GM12878 (cell line): ENCODE data around the gene MBD3. TPM values are rescaled to one million over a fixed set of nuclear protein-coding genes. Genes with fewer than 3 reads are reported as not detected.

ENCODE experiments used
- ATAC-seq: fragments of 200-7000 bp; cut with Tn5 transposase; 3 replicates; pipeline ENCODE4 v1.9.1; 2020; ENCODE audit warnings: mild to moderate bottlenecking, moderate library complexity
- BruUV-seq: library from RNA; stranded (reverse); fragments of 400-500 nt; replicated peaks from 2 replicates; lab custom pipeline; 2021; lab: Mats Ljungman, UMichigan
- CTCF ChIA-PET: fragments of 300-600 bp; sonication (Branson Sonifier 250); formaldehyde crosslinking; extraction: SDS; loops from one replicate; lab custom pipeline; 2021; ENCODE audit warnings: inconsistent platforms; lab: Yijun Ruan, JAX
- POLR2A ChIA-PET: fragments of 350-600 bp; formaldehyde crosslinking; extraction: SDS; loops from one replicate; lab custom pipeline; 2021; ENCODE audit warnings: inconsistent platforms; lab: Charles Lee
- RAD21 ChIA-PET: fragments of 300-600 bp; sonication (Branson Sonifier 250); formaldehyde crosslinking; loops from one replicate; lab custom pipeline; 2023; ENCODE audit warnings: antibody characterized with exemption; ENCODE audit not compliant: unreplicated experiment; lab: Charles Lee
- SMC1A ChIA-PET: fragments of 300-600 bp; sonication (Branson Sonifier 250); formaldehyde crosslinking; loops from one replicate; lab custom pipeline; 2023; ENCODE audit not compliant: unreplicated experiment, uncharacterized antibody; lab: Charles Lee
- DNase-seq: peaks from one replicate; pipeline ENCODE4 v3.0.0-alpha.2; 2011; ENCODE audit warnings: low read depth, low spot score
- FAIRE-seq: peaks from 3 replicates; lab custom pipeline; 2011; peaks lifted over from hg19 to GRCh38; lab: Jason Lieb, UNC
- H2AFZ ChIP-seq: 2 replicates; pipeline ENCODE4 v1.6.0; 2011; ENCODE audit warnings: low read depth, low read length, control low read depth; ENCODE audit not compliant: control insufficient read depth
- H3K27ac ChIP-seq: 2 replicates; pipeline ENCODE4 v1.5.1; 2011; ENCODE audit warnings: control low read depth; ENCODE audit not compliant: control insufficient read depth, insufficient read depth
- H3K27me3 ChIP-seq, 2 experiments: replicated peaks in 1 of 2; 2 replicates each; pipeline versions ENCODE4 v1.6.0 to v1.6.1; 2011; ENCODE audit warnings: low read length in 1 of 2; ENCODE audit not compliant: control insufficient read depth in 2 of 2, insufficient read depth in 2 of 2
- H3K36me3 ChIP-seq, 2 experiments: 2 replicates each; pipeline ENCODE4 v1.5.1; 2011; ENCODE audit warnings: low read length in 1 of 2; ENCODE audit not compliant: control insufficient read depth in 2 of 2, insufficient read depth in 2 of 2
- H3K4me1 ChIP-seq: 2 replicates; pipeline ENCODE4 v1.6.1; 2011; ENCODE audit warnings: mild to moderate bottlenecking, low read length, moderate library complexity, mixed read lengths; ENCODE audit not compliant: control insufficient read depth, insufficient read depth
- H3K4me2 ChIP-seq: 2 replicates; pipeline ENCODE4 v1.6.0; 2011; ENCODE audit warnings: control low read depth; ENCODE audit not compliant: control insufficient read depth, insufficient read depth
- H3K4me3 ChIP-seq: fragments of 200-600 bp; sonication (generic); 2 replicates; pipeline ENCODE4 v1.5.1; 2016
- H3K79me2 ChIP-seq: 2 replicates; pipeline ENCODE4 v1.6.0; 2011; ENCODE audit warnings: low read length; ENCODE audit not compliant: control insufficient read depth, insufficient read depth
- H3K9ac ChIP-seq: 2 replicates; pipeline ENCODE4 v1.8.0; 2011; ENCODE audit warnings: low read length, control low read depth, mixed read lengths; ENCODE audit not compliant: control insufficient read depth, insufficient read depth
- H3K9me3 ChIP-seq: replicated peaks from 3 replicates; pipeline ENCODE4 v1.5.1; 2011; ENCODE audit warnings: mild to moderate bottlenecking, low read length; ENCODE audit not compliant: control insufficient read depth, insufficient read depth
- H4K20me1 ChIP-seq: 2 replicates; pipeline ENCODE4 v1.6.0; 2011; ENCODE audit not compliant: control insufficient read depth, insufficient read depth
- EED ChIP-seq: sonication (generic); IDR thresholded peaks from 2 replicates; pipeline ENCODE4 v1.6.1; 2016; ENCODE audit warnings: antibody characterized with exemption, low read depth
- IKZF2 ChIP-seq, 2 experiments: fragments of 450-650 bp; IDR thresholded peaks; 2 replicates each; pipeline ENCODE4 v1.6.1; 2017; ENCODE audit warnings: mild to moderate bottlenecking in 2 of 2, moderate library complexity in 2 of 2
- NR2C1 ChIP-seq: fragments of 450-650 bp; IDR thresholded peaks from 2 replicates; pipeline ENCODE4 v1.6.1; 2017; ENCODE audit warnings: antibody characterized with exemption, mild to moderate bottlenecking, moderate library complexity
- RCOR1 ChIP-seq: conservative IDR thresholded peaks from 2 replicates; pipeline ENCODE4 v1.6.1; 2012; ENCODE audit warnings: low read depth, low read length, improper control_type of control experiment
- RFX5 ChIP-seq: IDR thresholded peaks from 2 replicates; pipeline ENCODE4 v1.6.1; 2011; ENCODE audit warnings: low read depth, low read length, improper control_type of control experiment
- TCF3 ChIP-seq: IDR thresholded peaks from 2 replicates; pipeline ENCODE4 v1.6.1; 2012; ENCODE audit warnings: low read depth, mild to moderate bottlenecking, low read length, borderline replicate concordance; ENCODE audit not compliant: insufficient read depth
- WRNIP1 ChIP-seq: IDR thresholded peaks from 2 replicates; pipeline ENCODE4 v1.6.1; 2011; ENCODE audit warnings: low read depth, low read length, improper control_type of control experiment, borderline replicate concordance
- ZNF217 ChIP-seq: fragments of 450-650 bp; IDR thresholded peaks from 2 replicates; pipeline ENCODE4 v1.6.1; 2017; ENCODE audit warnings: antibody characterized with exemption, mild to moderate bottlenecking
- ZNF274 ChIP-seq: IDR thresholded peaks from one replicate; pipeline ENCODE4 v1.8.0; 2011; ENCODE audit not compliant: insufficient read length, insufficient read depth
- ZZZ3 ChIP-seq: IDR thresholded peaks from 2 replicates; pipeline ENCODE4 v1.6.1; 2011; ENCODE audit warnings: low read depth; ENCODE audit not compliant: control insufficient read depth, insufficient read length
- WGBS: methylation state at CpG from one replicate; pipeline ENCODE4 v1.1.6; 2016; ENCODE audit warnings: low lambda C conversion rate; ENCODE audit not compliant: insufficient replicate concordance, insufficient coverage; ENCODE audit errors: missing lambda C conversion rate; 5-methylcytosine and 5-hydroxymethylcytosine counted together
- in situ Hi-C: fragments of 300-500 bp; cut with MboI; formaldehyde crosslinking; loops from 9 replicates; pipeline ENCODE4 v1.14.3; 2018; ENCODE audit warnings: mixed read lengths
- intact Hi-C: fragments of 100-400 bp; cut with micrococcal nuclease; formaldehyde crosslinking; loops from one replicate; pipeline ENCODE4 v1.14.2; 2022; ENCODE audit not compliant: unreplicated experiment
- polyA plus RNA-seq, 11 experiments: library from polyadenylated mRNA; depleted of rRNA in 4 of 11; unstranded in 6 of 11; stranded (reverse) in 5 of 11; fragments of >200 nt; fragmentation: Nextera tagmentation in 4 of 11; fragmentation: Illumina TruSeq in 1 of 11; extraction: Ambion mirVana in 4 of 11; extraction: Trizol in 1 of 11; gene quantifications; 1 replicate in 1 of 11; 2 replicates in 10 of 11; pipeline versions ENCODE4 v1.2.1 to v1.2.3, GENCODE V29; 2011 to 2016; ENCODE audit warnings: inconsistent platforms in 2 of 11, missing spikeins in 2 of 11, low read depth in 1 of 11
- total RNA-seq, 4 experiments: library from RNA; depleted of rRNA in 3 of 4; stranded (reverse); fragments of >200 nt in 3 of 4; fragmentation: Illumina TruSeq in 1 of 4; extraction: Trizol in 1 of 4; gene quantifications; 2 replicates each; pipeline versions ENCODE4 v1.2.1 to v1.2.3, GENCODE V29; 2013 to 2021
- TF ChIP-seq, protein P1 (sequence below): fragments of 450-650 bp; IDR thresholded peaks from 2 replicates; pipeline ENCODE4 v1.6.1; 2017; ENCODE audit warnings: mild to moderate bottlenecking, moderate library complexity

Gene MBD3
- total and polyA plus RNA-seq, 10 of the 15 experiments (the other 5 are each of a cell fraction or from before 2014, with no cell fraction given), result 0.13 to 107 (median 21.9) TPM

DNA sequence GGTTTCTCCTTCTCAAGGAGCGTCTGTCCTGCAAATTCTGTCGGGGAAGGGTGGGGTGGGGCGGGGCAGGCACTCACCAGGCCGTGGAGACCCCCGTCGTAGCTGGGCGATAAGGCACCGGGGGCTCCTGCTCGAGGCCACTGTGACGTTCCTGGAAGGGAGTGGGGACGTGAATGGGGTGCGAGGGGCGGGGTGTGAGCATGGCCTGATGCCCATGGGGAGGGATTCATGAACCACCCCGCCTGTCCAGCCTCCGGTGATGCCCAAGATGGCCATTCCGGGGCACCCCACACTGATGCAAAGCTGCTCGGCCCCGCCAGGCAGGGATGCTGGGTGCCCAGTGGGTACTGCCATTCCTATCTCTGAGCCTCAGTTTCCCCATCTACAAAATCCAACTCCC, 27.0 kb upstream of the MBD3 start:
- TF ChIP-seq ZNF217, result no peak
- TF ChIP-seq TCF3, result no peak
- TF ChIP-seq, protein P1, sequence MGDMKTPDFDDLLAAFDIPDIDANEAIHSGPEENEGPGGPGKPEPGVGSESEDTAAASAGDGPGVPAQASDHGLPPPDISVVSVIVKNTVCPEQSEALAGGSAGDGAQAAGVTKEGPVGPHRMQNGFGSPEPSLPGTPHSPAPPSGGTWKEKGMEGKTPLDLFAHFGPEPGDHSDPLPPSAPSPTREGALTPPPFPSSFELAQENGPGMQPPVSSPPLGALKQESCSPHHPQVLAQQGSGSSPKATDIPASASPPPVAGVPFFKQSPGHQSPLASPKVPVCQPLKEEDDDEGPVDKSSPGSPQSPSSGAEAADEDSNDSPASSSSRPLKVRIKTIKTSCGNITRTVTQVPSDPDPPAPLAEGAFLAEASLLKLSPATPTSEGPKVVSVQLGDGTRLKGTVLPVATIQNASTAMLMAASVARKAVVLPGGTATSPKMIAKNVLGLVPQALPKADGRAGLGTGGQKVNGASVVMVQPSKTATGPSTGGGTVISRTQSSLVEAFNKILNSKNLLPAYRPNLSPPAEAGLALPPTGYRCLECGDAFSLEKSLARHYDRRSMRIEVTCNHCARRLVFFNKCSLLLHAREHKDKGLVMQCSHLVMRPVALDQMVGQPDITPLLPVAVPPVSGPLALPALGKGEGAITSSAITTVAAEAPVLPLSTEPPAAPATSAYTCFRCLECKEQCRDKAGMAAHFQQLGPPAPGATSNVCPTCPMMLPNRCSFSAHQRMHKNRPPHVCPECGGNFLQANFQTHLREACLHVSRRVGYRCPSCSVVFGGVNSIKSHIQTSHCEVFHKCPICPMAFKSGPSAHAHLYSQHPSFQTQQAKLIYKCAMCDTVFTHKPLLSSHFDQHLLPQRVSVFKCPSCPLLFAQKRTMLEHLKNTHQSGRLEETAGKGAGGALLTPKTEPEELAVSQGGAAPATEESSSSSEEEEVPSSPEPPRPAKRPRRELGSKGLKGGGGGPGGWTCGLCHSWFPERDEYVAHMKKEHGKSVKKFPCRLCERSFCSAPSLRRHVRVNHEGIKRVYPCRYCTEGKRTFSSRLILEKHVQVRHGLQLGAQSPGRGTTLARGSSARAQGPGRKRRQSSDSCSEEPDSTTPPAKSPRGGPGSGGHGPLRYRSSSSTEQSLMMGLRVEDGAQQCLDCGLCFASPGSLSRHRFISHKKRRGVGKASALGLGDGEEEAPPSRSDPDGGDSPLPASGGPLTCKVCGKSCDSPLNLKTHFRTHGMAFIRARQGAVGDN, result no peak
- no peak for TF ChIP-seq NR2C1
- no peak for TF ChIP-seq EED
- no peak for TF ChIP-seq RFX5
- TF ChIP-seq WRNIP1, result no peak
- no peak for TF ChIP-seq ZZZ3
- no peak for TF ChIP-seq IKZF2 (IDR thresholded peaks at IDR 0.05)
- no peak for TF ChIP-seq RCOR1
- TF ChIP-seq ZNF274, result no peak
- CTCF ChIA-PET, result no interaction called here
- ATAC-seq (no peak), FAIRE-seq (no peak), DNase-seq (no peak)
- no peak overlapping the region for H3K9ac ChIP-seq
- H2AFZ ChIP-seq, result no peak overlapping the region
- in situ Hi-C loops (no loop called here), intact Hi-C loops (loop anchor here (2.0 kb wide), 1 partner anchor 31 kb away; no protein-coding TSS in a partner anchor)
- BruUV-seq, result no TSS peak
- 90% methylated on average over 18 of the region's 18 CpGs for WGBS
- H4K20me1 ChIP-seq, result no peaks in the 10 kb centered on the region
- no peaks in the 10 kb centered on the region for H3K27me3 ChIP-seq
- H3K27ac ChIP-seq, result no peak overlapping the region
- no peaks in the 10 kb centered on the region for H3K4me1 ChIP-seq
- SMC1A ChIA-PET, result no interaction called here
- no peaks in the 10 kb centered on the region for H3K79me2 ChIP-seq
- H3K4me2 ChIP-seq, result no peak overlapping the region
- RAD21 ChIA-PET, result no interaction called here
- no peak overlapping the region for H3K4me3 ChIP-seq
- H3K36me3 ChIP-seq, result peaks cover 23 to 53% of the 10 kb centered on the region in 2 experiments
- POLR2A ChIA-PET, result no interaction called here
- no peaks in the 10 kb centered on the region for H3K9me3 ChIP-seq
